HepG2 (cell line): ENCODE results near the gene NAA38. TPM values are rescaled to one million over a fixed set of nuclear protein-coding genes. Genes with fewer than 3 reads are reported as not detected.

Experiments used
- ATAC-seq: fragments of 200-7000 bp; cut with Tn5 transposase; 3 replicates; pipeline ENCODE4 v1.9.1; 2020; ENCODE audit warnings: mild to moderate bottlenecking, moderate library complexity
- BruUV-seq: library from RNA; stranded (reverse); fragments of 400-500 nt; replicated peaks from 2 replicates; lab custom pipeline; 2021; lab: Mats Ljungman, UMichigan
- CTCF ChIA-PET: fragments of 300-600 bp; formaldehyde crosslinking; extraction: SDS; loops from one replicate; lab custom pipeline; 2021; ENCODE audit warnings: low total read pairs, inconsistent platforms, low intra/inter-chr PET ratio; lab: Yijun Ruan, JAX
- POLR2A ChIA-PET: fragments of 350-600 bp; sonication (Branson Sonifier 250); formaldehyde crosslinking; loops from one replicate; lab custom pipeline; 2020; ENCODE audit warnings: antibody characterized with exemption, inconsistent platforms; lab: Yijun Ruan, JAX
- DNase-seq: peaks from one replicate; pipeline ENCODE4 v3.0.0-alpha.2; 2015; ENCODE audit warnings: low spot score
- FAIRE-seq: peaks from 3 replicates; lab custom pipeline; 2011; peaks lifted over from hg19 to GRCh38; lab: Jason Lieb, UNC
- H2AFZ ChIP-seq: one replicate; pipeline ENCODE4 v1.6.1; 2011; ENCODE audit warnings: low read length, inconsistent platforms
- H3K27ac ChIP-seq: fragments of 300-600 bp; 3 replicates; pipeline ENCODE4 v1.8.0; 2011; ENCODE audit warnings: mixed run types, mild to moderate bottlenecking, mixed read lengths, low read length, inconsistent platforms; ENCODE audit not compliant: insufficient read depth; ENCODE audit errors: extremely low read length
- H3K27me3 ChIP-seq, 2 experiments: fragments of 200-600 bp in 1 of 2; 2 replicates in 1 of 2; 3 replicates in 1 of 2; pipeline versions ENCODE4 v1.6.0 to v1.8.0; 2011; ENCODE audit warnings: low read length in 2 of 2, mild to moderate bottlenecking in 2 of 2, moderate library complexity in 2 of 2, inconsistent platforms in 1 of 2; ENCODE audit not compliant: insufficient read depth in 2 of 2, control insufficient read depth in 1 of 2
- H3K36me3 ChIP-seq, 2 experiments: fragments of 200-600 bp in 1 of 2; replicated peaks in 1 of 2; 2 replicates in 1 of 2; 3 replicates in 1 of 2; pipeline versions ENCODE4 v1.5.1 to v1.8.0; 2011; ENCODE audit warnings: low read length in 2 of 2, inconsistent platforms in 1 of 2; ENCODE audit not compliant: insufficient read depth in 2 of 2, control insufficient read depth in 1 of 2
- H3K4me1 ChIP-seq: 2 replicates; pipeline ENCODE4 v1.5.1; 2012; ENCODE audit warnings: low read length, inconsistent platforms; ENCODE audit not compliant: insufficient read depth
- H3K4me2 ChIP-seq: 2 replicates; pipeline ENCODE4 v1.6.0; 2011; ENCODE audit warnings: low read depth, low read length, inconsistent platforms
- H3K4me3 ChIP-seq, 3 experiments: fragments of 200-600 bp in 1 of 3; sonication (generic), shearing (Covaris generic) in 1 of 3; replicated peaks in 1 of 3; 2 replicates each; pipeline ENCODE4 v1.5.1; 2011 to 2016; ENCODE audit warnings: low read length in 3 of 3, inconsistent platforms in 2 of 3, low read depth in 2 of 3, mild to moderate bottlenecking in 2 of 3, control low read depth in 1 of 3, mixed read lengths in 1 of 3; ENCODE audit not compliant: insufficient read depth in 1 of 3
- H3K79me2 ChIP-seq: one replicate; pipeline ENCODE4 v1.6.1; 2011; ENCODE audit warnings: low read length, inconsistent platforms; ENCODE audit not compliant: insufficient read depth
- H3K9ac ChIP-seq: 2 replicates; pipeline ENCODE4 v1.6.0; 2011; ENCODE audit warnings: mild to moderate bottlenecking, low read depth, low read length, inconsistent platforms; ENCODE audit not compliant: insufficient read depth
- H3K9me3 ChIP-seq: 2 replicates; pipeline ENCODE4 v1.5.1; 2012; ENCODE audit warnings: mild to moderate bottlenecking, low read length
- H4K20me1 ChIP-seq: 2 replicates; pipeline ENCODE4 v1.6.0; 2011; ENCODE audit warnings: inconsistent platforms, mild to moderate bottlenecking, low read length, moderate library complexity; ENCODE audit not compliant: insufficient read depth
- CAMTA2 ChIP-seq: sonication (generic); formaldehyde crosslinking; IDR thresholded peaks from 2 replicates; pipeline ENCODE4 v1.4.0; 2020; ENCODE audit warnings: mild to moderate bottlenecking, missing genetic modification reagents, borderline replicate concordance
- ETV6 ChIP-seq: sonication (generic); formaldehyde crosslinking; conservative IDR thresholded peaks from 2 replicates; pipeline ENCODE4 v1.4.0; 2020; ENCODE audit warnings: missing genetic modification reagents
- NFIB ChIP-seq: sonication (generic); formaldehyde crosslinking; IDR thresholded peaks from 2 replicates; pipeline ENCODE4 v1.9.0; 2021; ENCODE audit warnings: missing genetic modification reagents, mild to moderate bottlenecking, borderline replicate concordance
- SRSF1 ChIP-seq: fragments of 200-400 bp; formaldehyde crosslinking; optimal IDR thresholded peaks from 2 replicates; pipeline ENCODE3; 2017; ENCODE audit warnings: mild to moderate bottlenecking, low read depth, low read length, moderate library complexity
- TEAD3 ChIP-seq: optimal IDR thresholded peaks from 2 replicates; pipeline ENCODE3; 2016; ENCODE audit warnings: borderline replicate concordance
- TOPORS ChIP-seq: sonication (generic); formaldehyde crosslinking; IDR thresholded peaks from 2 replicates; pipeline ENCODE4 v1.8.0; 2023; ENCODE audit warnings: mild to moderate bottlenecking, missing genetic modification reagents
- TSC22D2 ChIP-seq: sonication (generic); formaldehyde crosslinking; IDR thresholded peaks from 2 replicates; pipeline ENCODE4 v1.5.1; 2020; ENCODE audit warnings: missing genetic modification reagents, mild to moderate bottlenecking, borderline replicate concordance
- ZNF12 ChIP-seq: sonication (generic); formaldehyde crosslinking; IDR thresholded peaks from 2 replicates; pipeline ENCODE4 v1.5.0; 2020; ENCODE audit warnings: missing genetic modification reagents
- WGBS: methylation state at CpG from one replicate; pipeline ENCODE4 v1.1.6; 2017; ENCODE audit warnings: low lambda C conversion rate; 5-methylcytosine and 5-hydroxymethylcytosine counted together
- in situ Hi-C: cut with HindIII; loops from 2 replicates; pipeline ENCODE4 v1.10.0; 2017; ENCODE audit warnings: low pct_unique_long_range_greater_than_20kb; ENCODE audit not compliant: extremely low pct_ligation_motif_present
- intact Hi-C: fragments of 100-400 bp; cut with micrococcal nuclease; formaldehyde crosslinking; loops from one replicate; pipeline ENCODE4 v1.10.0; 2022; ENCODE audit not compliant: unreplicated experiment
- polyA plus RNA-seq, 8 experiments: library from polyadenylated mRNA; depleted of rRNA in 3 of 8; stranded (reverse) in 7 of 8; unstranded in 1 of 8; fragments of >200 nt; fragmentation: Illumina TruSeq in 4 of 8; extraction: Trizol in 4 of 8; gene quantifications; 2 replicates each; pipeline versions ENCODE4 v1.2.1 to v1.2.3, GENCODE V29; 2011 to 2016; ENCODE audit warnings: low read depth in 4 of 8, missing spikeins in 1 of 8, mixed read lengths in 1 of 8; ENCODE audit not compliant: insufficient read depth in 1 of 8
- total RNA-seq, 5 experiments: library from RNA; depleted of rRNA; stranded (reverse); fragments of >200 nt; fragmentation: Illumina TruSeq; extraction: Trizol; gene quantifications; 2 replicates each; pipeline ENCODE4 v1.2.3, GENCODE V29; 2016; ENCODE audit warnings: low read depth in 1 of 5
- TF ChIP-seq, protein P1 (sequence below): sonication (generic); formaldehyde crosslinking; IDR thresholded peaks from 2 replicates; pipeline ENCODE4 v1.4.0; 2020; ENCODE audit warnings: mild to moderate bottlenecking, missing genetic modification reagents
- TF ChIP-seq, protein P2 (sequence below), 2 experiments: fragments of 450-650 bp in 1 of 2; sonication (generic) in 1 of 2; formaldehyde crosslinking; IDR thresholded peaks; 2 replicates each; pipeline versions ENCODE4 v1.5.0 to v1.8.0; 2020 to 2022; ENCODE audit warnings: mild to moderate bottlenecking in 1 of 2, missing genetic modification reagents in 1 of 2
- TF ChIP-seq, protein P3 (sequence below): sonication (generic); formaldehyde crosslinking; IDR thresholded peaks from 2 replicates; pipeline ENCODE4 v1.4.0; 2020; ENCODE audit warnings: mild to moderate bottlenecking, missing genetic modification reagents
- TF ChIP-seq, protein P4 (sequence below): sonication (generic); formaldehyde crosslinking; IDR thresholded peaks from 2 replicates; pipeline ENCODE4 v1.4.0; 2020; ENCODE audit warnings: missing genetic modification reagents, mild to moderate bottlenecking, borderline replicate concordance

The NAA38 gene
- total and polyA plus RNA-seq, 2 of the 13 experiments (the other 11 are each of a cell fraction or from before 2014, with no cell fraction given) = 46.9 to 91.6 TPM

DNA sequence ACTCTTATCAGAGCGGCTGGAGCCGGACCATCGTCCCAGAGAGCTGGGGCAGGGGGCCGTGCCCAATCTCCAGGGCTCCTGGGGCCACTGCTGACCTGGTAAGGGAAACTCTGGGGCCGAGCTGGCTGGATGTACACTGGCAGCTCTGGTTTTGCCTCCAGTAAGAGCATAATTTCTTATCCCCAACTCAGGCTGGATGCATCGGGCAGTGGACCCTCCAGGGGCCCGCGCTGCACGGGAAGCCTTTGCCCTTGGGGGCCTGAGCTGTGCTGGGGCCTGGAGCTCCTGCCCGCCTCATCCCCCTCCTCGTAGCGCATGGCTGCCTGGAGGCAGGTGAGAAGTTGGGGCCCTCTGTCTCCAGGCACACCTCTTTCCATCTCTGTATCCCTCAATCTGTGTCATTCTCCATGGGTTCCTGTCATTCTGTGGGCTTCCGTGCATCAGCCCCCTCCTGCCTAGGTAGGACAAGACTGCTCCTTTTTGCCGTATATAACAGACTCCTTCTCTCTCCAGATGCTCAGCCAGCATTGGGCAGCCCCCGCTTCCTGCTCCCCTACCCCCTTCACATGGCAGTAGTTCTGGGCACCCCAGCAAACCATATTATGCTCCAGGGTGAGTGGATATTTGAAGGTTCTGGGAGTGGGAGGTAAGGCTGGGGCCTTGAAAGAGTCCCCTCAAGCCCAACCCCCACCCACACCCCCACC is 11.8 kb downstream of the NAA38 start (continued):
- no peak for TF ChIP-seq SRSF1
- TF ChIP-seq ETV6 (CRISPR knock-in tag) = no peak
- TF ChIP-seq, protein P1, sequence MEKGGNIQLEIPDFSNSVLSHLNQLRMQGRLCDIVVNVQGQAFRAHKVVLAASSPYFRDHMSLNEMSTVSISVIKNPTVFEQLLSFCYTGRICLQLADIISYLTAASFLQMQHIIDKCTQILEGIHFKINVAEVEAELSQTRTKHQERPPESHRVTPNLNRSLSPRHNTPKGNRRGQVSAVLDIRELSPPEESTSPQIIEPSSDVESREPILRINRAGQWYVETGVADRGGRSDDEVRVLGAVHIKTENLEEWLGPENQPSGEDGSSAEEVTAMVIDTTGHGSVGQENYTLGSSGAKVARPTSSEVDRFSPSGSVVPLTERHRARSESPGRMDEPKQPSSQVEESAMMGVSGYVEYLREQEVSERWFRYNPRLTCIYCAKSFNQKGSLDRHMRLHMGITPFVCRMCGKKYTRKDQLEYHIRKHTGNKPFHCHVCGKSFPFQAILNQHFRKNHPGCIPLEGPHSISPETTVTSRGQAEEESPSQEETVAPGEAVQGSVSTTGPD (CRISPR knock-in tag) = no peak
- TF ChIP-seq, protein P2, sequence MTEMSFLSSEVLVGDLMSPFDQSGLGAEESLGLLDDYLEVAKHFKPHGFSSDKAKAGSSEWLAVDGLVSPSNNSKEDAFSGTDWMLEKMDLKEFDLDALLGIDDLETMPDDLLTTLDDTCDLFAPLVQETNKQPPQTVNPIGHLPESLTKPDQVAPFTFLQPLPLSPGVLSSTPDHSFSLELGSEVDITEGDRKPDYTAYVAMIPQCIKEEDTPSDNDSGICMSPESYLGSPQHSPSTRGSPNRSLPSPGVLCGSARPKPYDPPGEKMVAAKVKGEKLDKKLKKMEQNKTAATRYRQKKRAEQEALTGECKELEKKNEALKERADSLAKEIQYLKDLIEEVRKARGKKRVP (CRISPR knock-in tag; IDR thresholded peaks at IDR 0.05) = no peak
- TF ChIP-seq CAMTA2 = no peak

DNA sequence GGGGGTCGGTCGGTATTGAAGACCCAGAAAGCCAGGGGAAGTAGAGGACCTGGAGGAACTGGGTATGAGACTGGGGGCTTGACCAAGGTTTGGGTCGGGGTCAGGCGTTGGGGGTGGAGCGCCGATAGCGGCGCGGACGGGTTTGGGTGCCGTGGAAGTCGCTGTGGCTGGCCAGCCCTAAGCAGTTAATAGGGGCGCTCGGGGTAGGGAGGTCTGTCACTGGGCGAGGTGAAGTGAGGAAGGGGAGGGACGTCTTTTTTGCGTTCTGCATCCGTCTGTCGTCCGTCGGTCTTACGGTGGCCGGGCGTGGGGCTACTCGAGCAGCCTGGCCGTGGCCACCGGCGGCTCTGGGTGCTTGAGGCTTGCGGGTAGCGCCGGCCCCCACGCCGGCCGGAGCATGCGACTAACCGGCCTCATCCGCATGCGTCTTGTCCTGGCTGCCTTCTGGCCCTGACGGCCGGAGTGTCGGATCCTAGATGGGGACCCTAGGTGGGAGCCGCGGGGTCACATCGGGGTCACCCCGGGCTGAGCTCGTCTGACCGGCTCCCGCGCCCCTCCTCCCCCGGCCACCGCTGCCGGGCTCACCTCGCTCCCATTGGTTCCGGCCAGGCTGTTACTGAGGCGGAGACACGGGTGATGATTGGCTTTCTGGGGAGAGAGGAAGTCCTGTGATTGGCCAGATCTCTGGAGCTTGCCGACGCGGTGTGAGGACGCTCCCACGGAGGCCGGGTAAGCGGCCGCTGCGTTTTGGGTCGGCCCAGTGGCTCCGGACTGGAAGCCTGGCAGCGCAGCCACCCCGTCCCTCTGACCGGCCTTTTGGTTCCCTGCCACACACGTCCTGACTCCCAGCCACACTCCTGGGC is 12.8 kb downstream of the NAA38 start:
- in situ Hi-C loops = loop anchor here (10.0 kb wide), 1 partner anchor 270 kb away; the partner anchor contains the start of gene CD68
- POLR2A ChIA-PET = interaction anchor here (0.8 to 6.4 kb wide), 8 partner anchors 11 to 348 kb away, joined by 3 to 159 read pairs (median 4); partner anchors contain the start of genes CNTROB, CYB5D1, KDM6B and NAA38
- Histone ChIP-seq H3K79me2 (peaks cover 45% of the 10 kb centered on the region), H4K20me1 (peaks cover 26% of the 10 kb centered on the region), H3K9ac (peak overlapping the region; percentile 96), H2AFZ (no peak overlapping the region), H3K36me3 (peaks cover 25 to 26% of the 10 kb centered on the region in 2 experiments), H3K27ac (peak overlapping the region; percentile 97), H3K4me1 (peaks cover 28% of the 10 kb centered on the region), H3K4me3 (peak overlapping the region; percentile 83 to 95 (median 86)), H3K9me3 (no peaks in the 10 kb centered on the region), H3K4me2 (peak overlapping the region; percentile 99), H3K27me3 (peaks cover 0 to 3% of the 10 kb centered on the region in 2 experiments; a peak in 1 of 5 replicates)
- CTCF ChIA-PET = no interaction called here
- FAIRE-seq (peak; percentile 85), ATAC-seq (peak; percentile 80), DNase-seq (peak; percentile 92)
- intact Hi-C loops = loop anchor here (5.0 kb wide), 1 partner anchor 198 kb away; no protein-coding TSS in a partner anchor
- BruUV-seq = TSS peak; percentile 30
- 2% methylated on average over 19 of the region's 71 CpGs for WGBS
- TF ChIP-seq ZNF12 (CRISPR knock-in tag) (no peak), TOPORS (no peak), NFIB (CRISPR knock-in tag) (no peak), TSC22D2 (CRISPR knock-in tag) (no peak), TEAD3 (CRISPR knock-in tag) (peak; percentile 15)
- TF ChIP-seq, protein P3, sequence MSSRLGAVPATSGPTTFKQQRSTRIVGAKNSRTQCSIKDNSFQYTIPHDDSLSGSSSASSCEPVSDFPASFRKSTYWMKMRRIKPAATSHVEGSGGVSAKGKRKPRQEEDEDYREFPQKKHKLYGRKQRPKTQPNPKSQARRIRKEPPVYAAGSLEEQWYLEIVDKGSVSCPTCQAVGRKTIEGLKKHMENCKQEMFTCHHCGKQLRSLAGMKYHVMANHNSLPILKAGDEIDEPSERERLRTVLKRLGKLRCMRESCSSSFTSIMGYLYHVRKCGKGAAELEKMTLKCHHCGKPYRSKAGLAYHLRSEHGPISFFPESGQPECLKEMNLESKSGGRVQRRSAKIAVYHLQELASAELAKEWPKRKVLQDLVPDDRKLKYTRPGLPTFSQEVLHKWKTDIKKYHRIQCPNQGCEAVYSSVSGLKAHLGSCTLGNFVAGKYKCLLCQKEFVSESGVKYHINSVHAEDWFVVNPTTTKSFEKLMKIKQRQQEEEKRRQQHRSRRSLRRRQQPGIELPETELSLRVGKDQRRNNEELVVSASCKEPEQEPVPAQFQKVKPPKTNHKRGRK = no peak
- TF ChIP-seq, protein P4, sequence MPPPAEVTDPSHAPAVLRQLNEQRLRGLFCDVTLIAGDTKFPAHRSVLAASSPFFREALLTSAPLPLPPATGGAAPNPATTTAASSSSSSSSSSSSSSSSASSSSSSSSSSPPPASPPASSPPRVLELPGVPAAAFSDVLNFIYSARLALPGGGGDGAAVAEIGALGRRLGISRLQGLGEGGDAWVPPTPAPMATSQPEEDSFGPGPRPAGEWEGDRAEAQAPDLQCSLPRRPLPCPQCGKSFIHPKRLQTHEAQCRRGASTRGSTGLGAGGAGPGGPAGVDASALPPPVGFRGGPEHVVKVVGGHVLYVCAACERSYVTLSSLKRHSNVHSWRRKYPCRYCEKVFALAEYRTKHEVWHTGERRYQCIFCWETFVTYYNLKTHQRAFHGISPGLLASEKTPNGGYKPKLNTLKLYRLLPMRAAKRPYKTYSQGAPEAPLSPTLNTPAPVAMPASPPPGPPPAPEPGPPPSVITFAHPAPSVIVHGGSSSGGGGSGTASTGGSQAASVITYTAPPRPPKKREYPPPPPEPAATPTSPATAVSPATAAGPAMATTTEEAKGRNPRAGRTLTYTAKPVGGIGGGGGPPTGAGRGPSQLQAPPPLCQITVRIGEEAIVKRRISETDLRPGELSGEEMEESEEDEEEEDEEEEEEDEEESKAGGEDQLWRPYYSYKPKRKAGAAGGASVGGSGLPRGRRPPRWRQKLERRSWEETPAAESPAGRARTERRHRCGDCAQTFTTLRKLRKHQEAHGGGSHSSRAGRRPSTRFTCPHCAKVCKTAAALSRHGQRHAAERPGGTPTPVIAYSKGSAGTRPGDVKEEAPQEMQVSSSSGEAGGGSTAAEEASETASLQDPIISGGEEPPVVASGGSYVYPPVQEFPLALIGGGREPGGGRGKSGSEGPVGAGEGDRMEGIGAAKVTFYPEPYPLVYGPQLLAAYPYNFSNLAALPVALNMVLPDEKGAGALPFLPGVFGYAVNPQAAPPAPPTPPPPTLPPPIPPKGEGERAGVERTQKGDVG (CRISPR knock-in tag) = no peak
